ENCODE measurements around the gene CDKN1C. TPM values are rescaled to one million over a fixed set of nuclear protein-coding genes. Genes with fewer than 3 reads are reported as not detected.

The CDKN1C gene
- total RNA-seq, 2 experiments from 2014 or later, result 0.41 to 0.69 TPM

- intact Hi-C loops (cut with micrococcal nuclease), result no loop called here
- Mint-ChIP-seq H3K27ac (no peak overlapping the region), H3K4me1 (ENCODE audit: low read depth) (no peaks in the 10 kb centered on the region), H3K4me3 (no peak overlapping the region), H3K9me3 (no peaks in the 10 kb centered on the region), H3K36me3 (no peaks in the 10 kb centered on the region), H3K27me3 (no peaks in the 10 kb centered on the region)
- POLR2A ChIA-PET, result no interaction called here
- no peak for DNase-seq
- CTCF ChIA-PET, result no interaction called here
These were observed 36.3 kb upstream of the CDKN1C start for GRCh38 chr11:2921742-2922493.

GRCh38 chr11:2921261-2921660 is 35.7 kb upstream of the CDKN1C start:
- CTCF ChIA-PET, result no interaction called here
- Mint-ChIP-seq H3K27ac (no peak overlapping the region), H3K4me3 (no peak overlapping the region), H3K4me1 (ENCODE audit: low read depth) (no peaks in the 10 kb centered on the region), H3K9me3 (no peaks in the 10 kb centered on the region), H3K36me3 (no peaks in the 10 kb centered on the region), H3K27me3 (no peaks in the 10 kb centered on the region)
- intact Hi-C loops (cut with micrococcal nuclease), result no loop called here
- POLR2A ChIA-PET, result interaction anchor here (1.7 kb wide), 1 partner anchor 8 kb away, joined by 5 read pairs; the partner anchor contains the start of gene PHLDA2
- DNase-seq, result no peak

DNA sequence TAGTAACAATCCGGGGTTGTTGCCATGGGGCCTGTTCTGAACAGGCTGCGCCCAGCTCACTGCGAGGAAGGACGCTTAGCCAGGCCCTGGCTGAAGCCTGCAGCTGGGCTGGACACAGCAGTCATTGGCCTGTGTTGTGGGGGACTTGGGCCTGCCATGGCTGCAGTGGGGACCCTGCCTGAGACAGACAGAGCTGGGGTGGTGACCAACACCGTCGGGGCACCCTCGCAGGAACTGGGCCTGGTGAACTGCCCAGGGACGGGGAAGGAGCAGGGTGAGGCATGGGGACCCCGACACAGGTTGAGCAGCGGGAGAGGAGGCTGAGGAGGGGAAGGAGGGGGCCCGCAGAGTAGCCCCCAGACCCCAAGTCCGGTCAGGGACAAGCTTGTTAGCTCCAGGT is 34.8 kb upstream of the CDKN1C start:
- intact Hi-C loops (cut with micrococcal nuclease), result no loop called here
- Mint-ChIP-seq H3K36me3 (no peaks in the 10 kb centered on the region), H3K27ac (no peak overlapping the region), H3K4me1 (ENCODE audit: low read depth) (no peaks in the 10 kb centered on the region), H3K4me3 (no peak overlapping the region), H3K9me3 (no peaks in the 10 kb centered on the region), H3K27me3 (no peaks in the 10 kb centered on the region)
- DNase-seq, result no peak
- ChIA-PET CTCF (interaction anchor here (0.5 to 1.2 kb wide), 3 partner anchors 9 to 318 kb away, joined by 3 to 6 read pairs (median 3); partner anchors contain the start of gene PHLDA2), POLR2A (interaction anchor here (1.7 kb wide), 1 partner anchor 9 kb away, joined by 5 read pairs; the partner anchor contains the start of gene PHLDA2)

DNA sequence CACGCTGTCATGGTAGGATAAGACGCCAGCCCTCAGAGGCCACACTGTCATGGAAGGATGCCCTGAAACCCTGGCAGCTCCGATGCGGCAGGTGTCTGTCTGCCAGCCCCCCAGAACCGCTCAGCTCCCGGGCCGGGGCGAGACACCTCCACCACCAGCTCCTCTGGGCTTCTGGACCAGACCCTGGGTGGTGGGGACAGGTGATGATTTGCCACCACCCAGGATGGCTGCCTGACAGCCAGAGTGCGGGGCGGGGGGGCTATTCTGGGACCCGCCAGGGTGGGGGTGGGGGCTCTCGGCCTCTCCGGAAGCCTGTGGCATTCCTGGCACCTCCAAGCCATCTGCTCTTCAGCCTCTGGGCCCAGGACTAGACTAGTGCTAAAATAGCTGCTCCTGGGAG is 34.3 kb upstream of the CDKN1C start:
- H3K4me3 Mint-ChIP-seq, result no peak overlapping the region
- no peaks in the 10 kb centered on the region for H3K9me3 Mint-ChIP-seq
- POLR2A ChIA-PET, result interaction anchor here (1.7 kb wide), 1 partner anchor 9 kb away, joined by 5 read pairs; the partner anchor contains the start of gene PHLDA2
- intact Hi-C loops (cut with micrococcal nuclease), result no loop called here
- H3K36me3 Mint-ChIP-seq, result no peaks in the 10 kb centered on the region
- CTCF ChIA-PET, result interaction anchor here (1.0 to 1.7 kb wide), 3 partner anchors 9 to 27 kb away, joined by 3 to 6 read pairs (median 5); partner anchors contain the start of gene PHLDA2
- H3K27ac Mint-ChIP-seq, result no peak overlapping the region
- no peaks in the 10 kb centered on the region for H3K4me1 Mint-ChIP-seq (ENCODE audit: low read depth)
- H3K27me3 Mint-ChIP-seq, result no peaks in the 10 kb centered on the region
- DNase-seq, result no peak

DNA sequence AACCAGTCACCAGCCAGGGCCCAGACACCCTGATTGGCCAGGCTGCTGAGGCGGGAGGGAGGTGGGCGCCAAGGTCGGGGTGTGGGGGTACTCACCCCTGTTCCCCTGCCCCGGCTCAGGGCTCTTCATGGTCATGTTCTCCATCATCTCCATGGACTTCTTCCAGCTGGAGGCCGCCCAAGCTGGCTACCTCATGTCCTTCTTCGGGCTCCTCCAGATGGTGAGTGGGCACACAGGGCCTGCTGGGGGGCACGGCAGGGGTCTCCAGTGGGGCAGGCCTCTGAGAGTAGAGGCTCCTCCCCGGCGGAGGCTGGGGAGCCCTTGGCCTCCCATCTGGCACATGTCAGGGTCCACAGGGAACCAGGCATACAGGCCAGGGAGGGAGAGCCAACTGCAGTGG is 33.6 kb upstream of the CDKN1C start:
- no peaks in the 10 kb centered on the region for H3K4me1 Mint-ChIP-seq (ENCODE audit: low read depth)
- DNase-seq, result no peak
- ChIA-PET POLR2A (interaction anchor here (0.8 kb wide), 1 partner anchor 17 kb away, joined by 3 read pairs; a partner anchor contains a TSS), CTCF (interaction anchor here (1.2 to 1.9 kb wide), 3 partner anchors 10 to 386 kb away, joined by 4 to 6 read pairs (median 5); partner anchors contain the start of gene PHLDA2)
- H3K27ac Mint-ChIP-seq, result no peak overlapping the region
- H3K36me3 Mint-ChIP-seq, result no peaks in the 10 kb centered on the region
- no peak overlapping the region for H3K4me3 Mint-ChIP-seq
- no peaks in the 10 kb centered on the region for H3K27me3 Mint-ChIP-seq
- no peaks in the 10 kb centered on the region for H3K9me3 Mint-ChIP-seq
- intact Hi-C loops (cut with micrococcal nuclease), result no loop called here

DNA sequence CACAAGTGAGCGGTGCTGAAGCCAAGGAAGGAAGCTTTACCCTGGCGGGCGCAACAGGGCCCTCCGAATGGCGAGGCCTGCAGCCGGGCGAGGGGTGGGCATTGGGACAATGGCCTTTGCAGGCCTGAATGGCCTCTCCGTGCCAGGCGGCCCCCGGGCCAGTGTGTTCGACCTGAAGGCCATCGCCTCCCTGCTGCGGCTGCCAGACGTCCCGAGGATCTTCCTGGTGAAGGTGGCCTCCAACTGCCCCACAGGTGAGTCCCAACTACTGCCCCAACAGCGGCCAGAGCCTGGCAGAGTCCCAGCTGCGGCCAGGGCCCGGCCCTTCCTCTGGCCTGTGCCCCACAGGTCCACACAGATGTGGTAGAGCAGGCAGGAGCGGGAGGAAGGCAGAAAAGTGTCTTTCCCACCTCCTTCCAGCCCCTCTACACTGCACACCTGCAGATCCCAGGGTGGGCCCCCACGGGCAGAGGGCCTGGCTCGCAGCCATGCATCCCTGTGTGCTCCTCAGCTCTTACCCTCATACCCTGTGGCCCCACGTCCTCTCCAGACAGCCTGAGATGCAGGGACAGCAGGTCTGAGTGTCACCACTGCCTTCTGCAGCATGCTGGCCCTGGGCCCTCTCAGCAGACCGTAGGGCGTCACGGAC is 32.4 kb upstream of the CDKN1C start:
- Mint-ChIP-seq H3K4me1 (ENCODE audit: low read depth) (peaks cover 9% of the 10 kb centered on the region), H3K4me3 (no peak overlapping the region), H3K36me3 (no peaks in the 10 kb centered on the region), H3K27ac (no peak overlapping the region), H3K9me3 (no peaks in the 10 kb centered on the region), H3K27me3 (no peaks in the 10 kb centered on the region)
- ChIA-PET POLR2A (no interaction called here), CTCF (interaction anchor here (1.7 to 1.9 kb wide), 2 partner anchors 25 to 385 kb away, joined by 4 to 5 read pairs; no protein-coding TSS in a partner anchor)
- intact Hi-C loops (cut with micrococcal nuclease), result no loop called here
- no peak for DNase-seq

DNA sequence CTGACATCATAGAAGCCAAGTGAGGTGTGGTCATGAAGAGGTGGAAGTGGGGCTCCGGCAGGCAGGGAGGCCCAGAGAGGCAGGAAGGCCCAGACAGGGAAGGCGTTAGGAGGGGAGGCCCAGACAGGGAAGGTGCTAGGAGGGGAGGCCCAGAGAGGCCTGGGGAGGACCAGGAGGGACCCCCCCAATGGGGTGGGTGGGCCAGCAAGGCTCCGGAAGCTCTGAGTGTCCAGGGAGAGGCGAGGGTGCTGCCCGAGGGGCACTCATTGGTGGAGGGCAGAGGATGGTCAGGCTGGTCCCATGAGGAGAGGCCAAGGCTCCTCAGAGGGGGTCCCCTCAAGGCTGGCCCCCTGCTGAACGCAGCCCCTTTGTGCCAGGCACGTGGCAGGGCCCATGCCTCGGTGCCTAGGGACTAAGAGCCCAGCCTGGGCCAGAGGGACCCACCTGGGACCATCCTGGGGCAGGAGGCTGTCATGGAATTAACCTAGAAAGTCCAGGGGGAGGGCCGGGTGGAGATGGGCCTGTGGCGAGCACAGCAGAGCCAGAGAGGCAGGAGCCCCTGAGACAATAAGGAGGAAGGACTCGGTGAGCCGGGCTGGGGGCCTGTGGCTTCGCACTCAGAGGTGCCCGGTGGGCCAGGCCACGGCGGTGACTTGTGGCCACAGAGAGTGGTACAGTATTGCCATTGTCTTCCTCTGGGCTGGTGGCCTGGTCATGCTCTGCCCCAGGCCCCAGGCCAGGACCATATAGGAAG is 31.5 kb upstream of the CDKN1C start:
- ChIA-PET POLR2A (interaction anchor here (1.2 kb wide), 1 partner anchor 10 kb away, joined by 4 read pairs; no protein-coding TSS in a partner anchor), CTCF (interaction anchor here (1.9 kb wide), 1 partner anchor 384 kb away, joined by 4 read pairs; no protein-coding TSS in a partner anchor)
- intact Hi-C loops (cut with micrococcal nuclease), result no loop called here

DNA sequence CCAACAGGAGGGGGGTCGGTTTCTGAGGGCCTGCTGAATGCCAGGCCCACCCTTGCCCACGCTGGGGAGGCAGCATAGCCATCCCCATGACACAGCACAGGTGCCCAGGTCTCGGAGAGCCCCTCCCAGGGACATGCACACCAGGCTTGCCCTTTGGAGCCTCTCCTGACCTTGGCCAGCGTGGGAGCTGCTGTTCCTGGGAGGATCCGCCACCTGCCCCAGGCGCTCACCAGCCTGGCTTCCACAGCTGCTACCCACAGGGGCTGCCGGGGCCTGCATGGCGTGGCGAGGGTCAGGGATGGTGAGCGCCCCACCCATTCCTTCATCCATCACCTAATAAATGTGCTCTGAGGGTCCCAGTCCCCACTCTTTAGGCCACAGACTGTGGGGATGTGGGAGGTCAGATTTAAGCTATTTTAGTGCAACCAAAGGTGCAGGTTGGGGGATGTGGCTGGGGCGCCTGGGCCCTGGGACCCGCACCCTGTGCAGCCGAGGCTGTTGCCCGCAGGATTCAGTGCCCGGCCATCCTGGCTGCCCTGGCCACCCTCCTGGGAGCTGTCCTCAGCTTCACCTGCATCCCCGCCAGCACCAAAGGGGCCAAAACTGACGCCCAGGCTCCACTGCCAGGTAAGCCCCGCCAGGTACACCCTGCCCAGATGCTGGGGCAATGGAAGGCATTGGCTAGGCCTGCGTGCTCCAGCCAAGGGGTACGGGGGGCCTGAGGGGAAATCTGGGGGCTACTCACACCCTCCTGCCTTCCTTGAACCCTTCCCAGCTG is 30.7 kb upstream of the CDKN1C start:
- no peak overlapping the region for H3K4me3 Mint-ChIP-seq
- H3K9me3 Mint-ChIP-seq, result no peaks in the 10 kb centered on the region
- intact Hi-C loops (cut with micrococcal nuclease), result no loop called here
- no peak overlapping the region for H3K27ac Mint-ChIP-seq
- peaks cover 11% of the 10 kb centered on the region for H3K4me1 Mint-ChIP-seq (ENCODE audit: low read depth)
- CTCF ChIA-PET, result interaction anchor here (1.4 kb wide), 1 partner anchor 25 kb away, joined by 3 read pairs; no protein-coding TSS in a partner anchor
- no peaks in the 10 kb centered on the region for H3K36me3 Mint-ChIP-seq
- no peaks in the 10 kb centered on the region for H3K27me3 Mint-ChIP-seq
- DNase-seq, result no peak
- POLR2A ChIA-PET, result interaction anchor here (1.2 kb wide), 1 partner anchor 10 kb away, joined by 4 read pairs; no protein-coding TSS in a partner anchor

More for the DNA sequence above, 31.5 kb upstream of the CDKN1C start:
- no peak overlapping the region for H3K27ac Mint-ChIP-seq
- peaks cover 11% of the 10 kb centered on the region for H3K4me1 Mint-ChIP-seq (ENCODE audit: low read depth)
- no peaks in the 10 kb centered on the region for H3K9me3 Mint-ChIP-seq
- H3K27me3 Mint-ChIP-seq, result no peaks in the 10 kb centered on the region
- H3K36me3 Mint-ChIP-seq, result no peaks in the 10 kb centered on the region
- no peak for DNase-seq
- H3K4me3 Mint-ChIP-seq, result no peak overlapping the region

DNA sequence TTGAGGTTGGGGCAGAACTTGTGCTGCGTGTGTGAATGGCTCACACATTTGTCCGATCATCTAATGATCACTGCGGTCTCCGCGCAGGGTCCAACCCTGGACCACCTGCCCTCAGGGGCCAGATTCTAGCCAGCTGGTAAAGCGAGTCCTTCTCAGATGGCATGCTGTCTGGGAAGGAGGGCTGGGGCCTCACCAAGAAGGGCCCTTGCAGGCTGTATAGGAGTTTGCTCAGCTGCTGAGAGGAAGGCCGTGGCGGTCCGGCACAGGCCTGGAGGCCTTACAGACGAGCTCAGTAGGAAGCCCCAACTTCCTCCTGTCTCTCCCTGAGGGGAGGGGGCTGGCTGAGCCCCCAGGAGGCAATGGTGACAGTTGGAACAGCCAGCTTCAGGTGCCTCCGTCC is 29.9 kb upstream of the CDKN1C start:
- H3K4me3 Mint-ChIP-seq, result no peak overlapping the region
- no peak overlapping the region for H3K27ac Mint-ChIP-seq
- no peak for DNase-seq
- peaks cover 11% of the 10 kb centered on the region for H3K4me1 Mint-ChIP-seq (ENCODE audit: low read depth)
- H3K27me3 Mint-ChIP-seq, result no peaks in the 10 kb centered on the region
- ChIA-PET POLR2A (interaction anchor here (1.2 kb wide), 1 partner anchor 11 kb away, joined by 4 read pairs; no protein-coding TSS in a partner anchor), CTCF (interaction anchor here (1.2 to 1.4 kb wide), 2 partner anchors 14 to 24 kb away, joined by 3 to 4 read pairs; partner anchors contain the start of gene PHLDA2)
- no peaks in the 10 kb centered on the region for H3K36me3 Mint-ChIP-seq
- no peaks in the 10 kb centered on the region for H3K9me3 Mint-ChIP-seq
- intact Hi-C loops (cut with micrococcal nuclease), result no loop called here

- intact Hi-C loops (cut with micrococcal nuclease), result no loop called here
- Mint-ChIP-seq H3K27ac (no peak overlapping the region), H3K4me1 (ENCODE audit: low read depth) (peaks cover 11% of the 10 kb centered on the region), H3K36me3 (no peaks in the 10 kb centered on the region), H3K9me3 (no peaks in the 10 kb centered on the region), H3K27me3 (no peaks in the 10 kb centered on the region), H3K4me3 (no peak overlapping the region)
- ChIA-PET CTCF (interaction anchor here (1.2 to 1.4 kb wide), 2 partner anchors 15 to 23 kb away, joined by 3 to 4 read pairs; partner anchors contain the start of gene PHLDA2), POLR2A (no interaction called here)
- no peak for DNase-seq
These were observed 29.1 kb upstream of the CDKN1C start for GRCh38 chr11:2914455-2915195.

Measured in activated CD4-positive, alpha-beta memory T cell treated with anti-CD3 and anti-CD28 coated beads for 36 hours (primary cell).